GM13977 (cell line): ENCODE results near the gene SMCO2.

Experiments
- DNase-seq: peaks from one replicate; pipeline ENCODE4 v3.0.0; 2012; ENCODE audit warnings: low spot score
- CTCF ChIP-seq: IDR thresholded peaks from 2 replicates; pipeline ENCODE4 v1.5.1; 2012; ENCODE audit warnings: mild to moderate bottlenecking, control low read depth; ENCODE audit not compliant: insufficient read depth; ENCODE audit errors: extremely low read depth, missing control alignments
- in situ Hi-C: fragments of 300-500 bp; cut with MboI; formaldehyde crosslinking; loops from one replicate; pipeline ENCODE4 v1.12.0; 2022; ENCODE audit warnings: low sequenced_read_pairs, low pct_unique_long_range_greater_than_20kb, mixed read lengths, inconsistent platforms; ENCODE audit not compliant: unreplicated experiment

The SMCO2 gene

GRCh38 chr12:27460471-27460978, 14.0 kb downstream of the SMCO2 start:
- no peak for TF ChIP-seq CTCF
- in situ Hi-C loops, result no loop called here
- no peak for DNase-seq

- DNase-seq, result no peak
- in situ Hi-C loops, result no loop called here
- no peak for TF ChIP-seq CTCF
Observed at GRCh38 chr12:27462151-27462694, 15.7 kb downstream of the SMCO2 start.

GRCh38 chr12:27462851-27463250, 16.3 kb downstream of the SMCO2 start:
- no peak for DNase-seq
- no peak for TF ChIP-seq CTCF
- in situ Hi-C loops, result no loop called here

GRCh38 chr12:27463511-27464219, 17.1 kb downstream of the SMCO2 start:
- DNase-seq, result no peak
- in situ Hi-C loops, result no loop called here
- TF ChIP-seq CTCF, result no peak

GRCh38 chr12:27464220-27464554, 17.7 kb downstream of the SMCO2 start:
- no peak for DNase-seq
- TF ChIP-seq CTCF, result no peak
- in situ Hi-C loops, result no loop called here

GRCh38 chr12:27467641-27468040, 21.1 kb downstream of the SMCO2 start:
- TF ChIP-seq CTCF, result no peak
- no peak for DNase-seq
- in situ Hi-C loops, result no loop called here
